HG03432 (cell line): Measurements from ENCODE around the gene OGFOD3.

Source experiments
- ATAC-seq: cut with Tn5 transposase; IDR thresholded peaks from one replicate; pipeline ENCODE4 v1.9.1; 2021; ENCODE audit warnings: mild to moderate bottlenecking, moderate library complexity; ENCODE audit not compliant: unreplicated experiment

Gene OGFOD3

DNA sequence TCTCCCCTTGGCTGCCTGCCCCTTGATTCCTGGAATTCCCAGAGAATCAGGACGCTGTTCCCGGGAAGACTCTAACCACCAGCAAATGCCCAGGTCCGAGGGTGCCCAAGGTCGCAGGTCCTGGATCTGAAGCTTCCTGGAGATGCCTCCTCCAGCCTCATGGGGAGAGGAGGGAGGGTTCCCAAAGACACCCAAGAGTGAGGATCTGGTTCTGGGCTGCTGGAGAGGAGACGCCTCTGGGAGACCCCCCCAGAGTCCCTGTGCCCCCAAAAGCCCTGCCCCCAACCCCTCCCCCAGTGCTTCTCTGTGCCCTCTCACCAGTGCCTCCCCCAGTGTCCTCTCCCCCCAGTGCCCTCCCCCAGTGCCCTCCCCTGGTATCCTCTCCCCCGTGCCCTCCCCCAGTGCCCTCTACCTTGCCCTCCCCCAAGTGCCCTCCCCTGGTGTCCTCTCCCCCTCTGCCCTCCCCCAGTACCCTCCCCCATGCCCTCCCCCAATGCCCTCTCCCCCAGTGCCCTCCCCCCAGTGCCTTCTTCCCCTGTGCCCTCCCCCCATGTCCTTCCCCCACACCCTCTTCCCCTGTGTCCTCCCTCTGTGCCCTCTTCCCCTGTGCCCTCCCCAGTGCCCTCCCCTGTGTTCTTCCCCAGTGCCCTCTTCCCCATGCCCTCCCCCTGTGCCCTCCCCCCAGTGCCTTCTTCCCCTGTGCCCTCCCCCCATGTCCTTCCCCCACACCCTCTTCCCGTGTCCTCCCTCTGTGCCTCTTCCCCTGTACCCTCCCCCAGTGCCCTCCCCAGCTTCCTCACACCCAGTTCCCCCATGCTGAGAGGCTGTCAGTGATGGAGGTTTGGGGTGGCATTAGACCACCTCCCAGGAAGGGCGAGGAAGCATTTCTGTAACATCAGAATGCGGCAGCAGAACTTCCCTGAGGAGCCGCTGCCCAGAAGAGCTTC is 78.5 kb downstream of the OGFOD3 start:
- no peak for ATAC-seq
